PFSK-1 (cell line): ENCODE data around the gene SLC13A3.

ENCODE experiments used
- FOXP2 ChIP-seq: optimal IDR thresholded peaks from 2 replicates; pipeline ENCODE3; 2011; ENCODE audit warnings: borderline replicate concordance, control low read depth, inconsistent platforms; ENCODE audit not compliant: insufficient read depth; ENCODE audit errors: extremely low read length, extremely low read depth
- POLR2AphosphoS5 ChIP-seq: IDR thresholded peaks from 2 replicates; pipeline ENCODE4 v1.6.1; 2012; ENCODE audit warnings: low read depth, mild to moderate bottlenecking, control low read depth, low read length, moderate library complexity
- REST ChIP-seq, 2 experiments: IDR thresholded peaks; 2 replicates each; pipeline versions ENCODE4 v1.6.1 to v1.8.0; 2011 to 2012; ENCODE audit warnings: low read depth in 2 of 2, low read length in 2 of 2, control low read depth in 1 of 2, inconsistent platforms in 1 of 2, mild to moderate bottlenecking in 1 of 2, moderate library complexity in 1 of 2; ENCODE audit not compliant: insufficient read depth in 1 of 2
- SIN3A ChIP-seq: IDR thresholded peaks from 2 replicates; pipeline ENCODE4 v1.6.1; 2012; ENCODE audit warnings: mild to moderate bottlenecking, low read length, moderate library complexity, borderline replicate concordance; ENCODE audit not compliant: insufficient read depth
- TAF1 ChIP-seq: IDR thresholded peaks from 2 replicates; pipeline ENCODE4 v1.6.1; 2012; ENCODE audit warnings: low read length, control low read depth, borderline replicate concordance; ENCODE audit not compliant: insufficient read depth

GRCh38 chr20:46691196-46691595 is 39.9 kb upstream of the SLC13A3 start:
- no peak for TF ChIP-seq TAF1
- no peak for TF ChIP-seq POLR2AphosphoS5
- no peak for TF ChIP-seq REST (IDR thresholded peaks at IDR 0.05; ENCODE audit: insufficient read depth in 1 of 2, low read depth in 2 of 2, low read length in 2 of 2)
- TF ChIP-seq SIN3A, result no peak
- TF ChIP-seq FOXP2, result no peak
